K562 (cell line): ENCODE results near the gene SLC10A4. TPM values are rescaled to one million over a fixed set of nuclear protein-coding genes. Genes with fewer than 3 reads are reported as not detected.
A peak's percentile ranks its signal among the peaks of the same experiment; 100 is the strongest.

ENCODE experiments used
- ATAC-seq: fragments of 200-7000 bp; cut with Tn5 transposase; 3 replicates; pipeline ENCODE4 v1.9.1; 2020; ENCODE audit warnings: moderate library complexity
- BruUV-seq: library from RNA; stranded (reverse); fragments of 400-500 nt; replicated peaks from 2 replicates; lab custom pipeline; 2021; lab: Mats Ljungman, UMichigan
- CTCF ChIA-PET: fragments of 300-600 bp; formaldehyde crosslinking; extraction: SDS; loops from one replicate; lab custom pipeline; 2021; ENCODE audit warnings: low intra/inter-chr PET ratio; lab: Yijun Ruan, JAX
- POLR2A ChIA-PET: fragments of 300-600, 350-650 bp; sonication (Branson Sonifier 250); formaldehyde crosslinking; extraction: SDS; loops from one replicate; lab custom pipeline; 2021; ENCODE audit warnings: antibody characterized with exemption, inconsistent platforms; lab: Yijun Ruan, JAX
- DNase-seq, 4 experiments: peaks; one replicate each; pipeline versions ENCODE4 v3.0.0 to v3.0.0-alpha.2; 2011 to 2018; ENCODE audit warnings: low spot score in 3 of 4, mixed read lengths in 3 of 4; ENCODE audit errors: extremely low read depth in 1 of 4
- FAIRE-seq: peaks from 2 replicates; lab custom pipeline; 2011; peaks lifted over from hg19 to GRCh38; lab: Jason Lieb, UNC
- H2AFZ ChIP-seq: 2 replicates; pipeline ENCODE4 v1.6.0; 2011; ENCODE audit warnings: low read depth, low read length, control low read depth, inconsistent platforms
- H3K27ac ChIP-seq: fragments of 200-600 bp; 3 replicates; pipeline ENCODE4 v1.8.0; 2011; ENCODE audit warnings: low read depth, mild to moderate bottlenecking, control low read depth, inconsistent platforms, low read length, moderate library complexity, mixed read lengths; ENCODE audit errors: extremely low read depth
- H3K27me3 ChIP-seq, 2 experiments: fragments of 300-600 bp in 1 of 2; 2 replicates in 1 of 2; 3 replicates in 1 of 2; pipeline versions ENCODE4 v1.6.0 to v1.8.0; 2011; ENCODE audit warnings: inconsistent platforms in 2 of 2, low read length in 2 of 2, mild to moderate bottlenecking in 1 of 2, mixed read lengths in 1 of 2, moderate library complexity in 1 of 2; ENCODE audit not compliant: control insufficient read depth in 2 of 2, insufficient read depth in 2 of 2
- H3K36me3 ChIP-seq: fragments of 300-600 bp; 3 replicates; pipeline ENCODE4 v1.8.0; 2011; ENCODE audit warnings: mild to moderate bottlenecking, low read length, inconsistent platforms; ENCODE audit not compliant: control insufficient read depth, insufficient read depth
- H3K4me1 ChIP-seq, 2 experiments: fragments of 200-600 bp in 1 of 2; replicated peaks in 1 of 2; 2 replicates in 1 of 2; 3 replicates in 1 of 2; pipeline versions ENCODE4 v1.5.1 to v1.8.0; 2011; ENCODE audit warnings: inconsistent platforms in 2 of 2, low read length in 2 of 2, mild to moderate bottlenecking in 1 of 2, mixed read lengths in 1 of 2, moderate library complexity in 1 of 2; ENCODE audit not compliant: control insufficient read depth in 2 of 2, insufficient read depth in 2 of 2
- H3K4me2 ChIP-seq: 2 replicates; pipeline ENCODE4 v1.6.1; 2011; ENCODE audit warnings: low read length, control low read depth, inconsistent platforms, mixed read lengths; ENCODE audit not compliant: insufficient read depth
- H3K4me3 ChIP-seq: fragments of 200-600 bp; sonication (generic), shearing (Covaris generic); 2 replicates; pipeline ENCODE4 v1.5.1; 2016; ENCODE audit warnings: control low read depth, inconsistent platforms
- H3K79me2 ChIP-seq: fragments of 200-600 bp; 3 replicates; pipeline ENCODE4 v1.8.0; 2011; ENCODE audit warnings: low read length, inconsistent platforms; ENCODE audit not compliant: control insufficient read depth, insufficient read depth
- H3K9ac ChIP-seq, 2 experiments: 2 replicates each; pipeline versions ENCODE4 v1.6.0 to v1.6.1; 2011; ENCODE audit warnings: low read depth in 2 of 2, low read length in 2 of 2, control low read depth in 1 of 2, inconsistent platforms in 1 of 2, mild to moderate bottlenecking in 1 of 2, mixed read lengths in 1 of 2; ENCODE audit not compliant: insufficient read depth in 1 of 2
- H3K9me1 ChIP-seq: one replicate; pipeline ENCODE4 v1.6.0; 2011; ENCODE audit warnings: inconsistent platforms, mild to moderate bottlenecking, low read length, moderate library complexity; ENCODE audit not compliant: control insufficient read depth, insufficient read depth
- H3K9me3 ChIP-seq: replicated peaks from 2 replicates; pipeline ENCODE4 v1.5.1; 2011; ENCODE audit warnings: low read depth, low read length, inconsistent platforms; ENCODE audit not compliant: control insufficient read depth, insufficient read depth
- H4K20me1 ChIP-seq: replicated peaks from 2 replicates; pipeline ENCODE4 v1.6.1; 2011; ENCODE audit warnings: low read length, inconsistent platforms, mixed read lengths; ENCODE audit not compliant: control insufficient read depth, insufficient read depth
- EHMT2 ChIP-seq: fragments of 450-650 bp; IDR thresholded peaks from 2 replicates; pipeline ENCODE4 v1.6.1; 2018; ENCODE audit warnings: antibody characterized with exemption
- ERF ChIP-seq: fragments of 450-650 bp; formaldehyde crosslinking; IDR thresholded peaks from 2 replicates; pipeline ENCODE4 v1.4.0; 2020; ENCODE audit warnings: mild to moderate bottlenecking, mixed read lengths
- MNT ChIP-seq, 2 experiments: fragments of 450-650 bp; conservative IDR thresholded peaks; 2 replicates each; pipeline ENCODE4 v1.6.1; 2017; ENCODE audit warnings: mild to moderate bottlenecking in 2 of 2, moderate library complexity in 2 of 2
- NCOR1 ChIP-seq: fragments of 450-650 bp; IDR thresholded peaks from 2 replicates; pipeline ENCODE4 v1.6.1; 2016; ENCODE audit warnings: mild to moderate bottlenecking, moderate library complexity
- POU5F1 ChIP-seq: fragments of 150-350 bp; IDR thresholded peaks from 2 replicates; pipeline ENCODE4 v1.6.1; 2014; ENCODE audit warnings: borderline replicate concordance, low read length, low read depth, mild to moderate bottlenecking; ENCODE audit not compliant: partially characterized antibody
- PRDM10 ChIP-seq: fragments of 450-650 bp; IDR thresholded peaks from 2 replicates; pipeline ENCODE4 v1.6.1; 2018; ENCODE audit not compliant: partially characterized antibody
- SOX6 ChIP-seq: fragments of 450-650 bp; IDR thresholded peaks from 2 replicates; pipeline ENCODE4 v1.6.1; 2014; ENCODE audit warnings: mild to moderate bottlenecking
- TAF1 ChIP-seq: IDR thresholded peaks from 2 replicates; pipeline ENCODE4 v1.6.1; 2011; ENCODE audit warnings: mild to moderate bottlenecking, low read length, moderate library complexity; ENCODE audit not compliant: insufficient read depth, control insufficient read depth, severe bottlenecking; ENCODE audit errors: extremely low read depth
- XRCC3 ChIP-seq: fragments of 450-650 bp; IDR thresholded peaks from 2 replicates; pipeline ENCODE4 v1.6.1; 2017; ENCODE audit warnings: mild to moderate bottlenecking, moderate library complexity
- ZHX1 ChIP-seq: fragments of 150-350 bp; conservative IDR thresholded peaks from 2 replicates; pipeline ENCODE4 v1.6.1; 2014; ENCODE audit warnings: low read length
- ZNF184 ChIP-seq: sonication (generic); formaldehyde crosslinking; IDR thresholded peaks from 2 replicates; pipeline ENCODE4 v1.5.0; 2020; ENCODE audit warnings: missing genetic modification reagents
- ZNF217 ChIP-seq: sonication (generic); formaldehyde crosslinking; IDR thresholded peaks from 2 replicates; pipeline ENCODE4 v1.8.0; 2022; ENCODE audit warnings: mild to moderate bottlenecking, missing genetic modification reagents
- ZNF551 ChIP-seq: fragments of 250-450 bp; sonication (Bioruptor Pico); IDR thresholded peaks from 2 replicates; pipeline ENCODE4 v1.5.0; 2021; ENCODE audit warnings: mild to moderate bottlenecking, moderate library complexity
- ZNF766 ChIP-seq: fragments of 200-800 bp; sonication (Bioruptor generic); conservative IDR thresholded peaks from 2 replicates; pipeline ENCODE4 v1.6.1; 2016; ENCODE audit warnings: missing genetic modification characterization, missing compliant biosample characterization
- WGBS: fragments of 100-300 bp; shearing (Covaris generic); methylation state at CpG from one replicate; pipeline ENCODE4 v1.1.6; 2016; ENCODE audit warnings: low coverage, mixed read lengths; ENCODE audit not compliant: insufficient coverage; ENCODE audit errors: missing lambda C conversion rate; 5-methylcytosine and 5-hydroxymethylcytosine counted together
- in situ Hi-C: fragments of 300-500 bp; cut with MboI; formaldehyde crosslinking; loops from 4 replicates; pipeline ENCODE4 v1.15.0; 2018; ENCODE audit warnings: inconsistent platforms, mixed read lengths
- intact Hi-C: fragments of 100-400 bp; cut with micrococcal nuclease; formaldehyde crosslinking; loops from 2 replicates; pipeline ENCODE4 v1.14.2; 2022
- polyA plus RNA-seq, 8 experiments: library from polyadenylated mRNA; depleted of rRNA in 4 of 8; stranded (reverse) in 5 of 8; unstranded in 3 of 8; fragments of >200 nt; fragmentation: Nextera tagmentation in 2 of 8; fragmentation: Illumina TruSeq in 1 of 8; extraction: Ambion mirVana in 2 of 8; extraction: Trizol in 1 of 8; gene quantifications; 2 replicates each; pipeline versions ENCODE4 v1.2.1 to v1.2.3, GENCODE V29; 2011 to 2014; ENCODE audit warnings: inconsistent platforms in 1 of 8, missing spikeins in 1 of 8
- total RNA-seq, 7 experiments: library from RNA; depleted of rRNA in 6 of 7; stranded (reverse); fragments of >200 nt in 6 of 7; fragmentation: Illumina TruSeq in 2 of 7; extraction: Trizol in 2 of 7; gene quantifications; 2 replicates each; pipeline versions ENCODE4 v1.2.1 to v1.2.3, GENCODE V29; 2011 to 2021; ENCODE audit warnings: low replicate concordance in 1 of 7

SLC10A4 gene
- total and polyA plus RNA-seq, 9 of the 15 experiments (the other 6 are each of a cell fraction or from before 2014, with no cell fraction given), result 2.5 to 16.9 (median 9.3) TPM

GRCh38 chr4:48478273-48478672, 4.9 kb upstream of the SLC10A4 start (continued):
- TF ChIP-seq ZHX1 (no peak), TAF1 (no peak), XRCC3 (no peak), MNT (conservative IDR thresholded peaks at IDR 0.05) (no peak)

- Histone ChIP-seq H3K79me2 (peaks cover 31% of the 10 kb centered on the region), H3K9me1 (no peaks in the 10 kb centered on the region), H3K36me3 (peaks cover 8% of the 10 kb centered on the region; the same call in 2 of the 3 replicates), H3K9me3 (no peaks in the 10 kb centered on the region), H2AFZ (no peak overlapping the region), H3K27ac (no peak overlapping the region), H3K27me3 (no peaks in the 10 kb centered on the region), H3K4me1 (peaks cover 30 to 34% of the 10 kb centered on the region in 2 experiments), H4K20me1 (no peaks in the 10 kb centered on the region), H3K9ac (no peak overlapping the region), H3K4me3 (no peak overlapping the region), H3K4me2 (no peak overlapping the region; the same call in 1 of the 2 replicates)
- FAIRE-seq, result peak; percentile 95
- peak; percentile 47 for ATAC-seq
- ChIA-PET CTCF (no interaction called here), POLR2A (no interaction called here)
- no TSS peak for BruUV-seq
- WGBS, result 0% methylated on average over 1 of the region's 1 CpG
- intact Hi-C loops, result loop anchor here (10.0 kb wide), 1 partner anchor 357 kb away; no protein-coding TSS in a partner anchor
- peak; percentile 27 to 76 (median 48) for DNase-seq
- in situ Hi-C loops, result no loop called here
- TF ChIP-seq PRDM10, result no peak
- no peak for TF ChIP-seq ZNF551
- peak; percentile 83 for TF ChIP-seq SOX6
- TF ChIP-seq ZNF184, result no peak
- TF ChIP-seq POU5F1, result no peak
- TF ChIP-seq ERF (CRISPR knock-in tag), result no peak
- TF ChIP-seq EHMT2, result peak; percentile 93
- TF ChIP-seq NCOR1, result peak; percentile 63
- TF ChIP-seq ZNF217 (CRISPR knock-in tag), result no peak
- peak; percentile 86 for TF ChIP-seq ZNF766 (CRISPR knock-in tag)
Observed at GRCh38 chr4:48481581-48481980, 1.6 kb upstream of the SLC10A4 start.
